ENCODE results near the gene GRM7. TPM values are rescaled to one million over a fixed set of nuclear protein-coding genes. Genes with fewer than 3 reads are reported as not detected.

GRM7 gene
- total RNA-seq, 1 experiment from 2014 or later = 0.28 TPM

GRCh38 chr3:7207928-7208327, 347.0 kb downstream of the GRM7 start:
- H3K56ac ChIP-seq (ENCODE audit: insufficient read length, low read depth, low read length) = no peak overlapping the region
- no peaks in the 10 kb centered on the region for H3K27me3 Mint-ChIP-seq (ENCODE audit: low read depth)
- no CpG with 5 or more reads among the region's 2 CpGs for WGBS (ENCODE audit: extremely low coverage, insufficient read length, low lambda C conversion rate)

More at GRCh38 chr3:7207928-7208327, 347.0 kb downstream of the GRM7 start:
- Histone ChIP-seq H2BK15ac (ENCODE audit: low read depth, low read length) (no peak overlapping the region), H3K27ac (ENCODE audit: insufficient read length, low read depth, low read length) (no peak overlapping the region), H2BK12ac (ENCODE audit: insufficient read length, low read depth, low read length) (no peak overlapping the region), H4K20me1 (ENCODE audit: control insufficient read depth, insufficient read depth, insufficient read length) (no peaks in the 10 kb centered on the region), H3K79me2 (ENCODE audit: insufficient read depth, low read length) (no peaks in the 10 kb centered on the region), H3K9ac (ENCODE audit: extremely low read depth, insufficient read length, low read length) (no peak overlapping the region), H3K4ac (ENCODE audit: low read depth, low read length) (no peak overlapping the region), H2BK20ac (ENCODE audit: low read depth, low read length, poor library complexity, severe bottlenecking) (no peak overlapping the region), H4K91ac (ENCODE audit: insufficient read length, low read depth, low read length) (no peak overlapping the region), H3K4me2 (ENCODE audit: insufficient read depth, insufficient read length, low read length) (no peak overlapping the region), H4K8ac (replicated peaks; ENCODE audit: insufficient read length, low read depth, low read length) (no peak overlapping the region), H3K4me1 (ENCODE audit: insufficient read depth, low read length) (no peaks in the 10 kb centered on the region; the same call in 1 of the 2 replicates), H4K5ac (ENCODE audit: insufficient read length, low read depth, low read length) (no peak overlapping the region), H3K79me1 (ENCODE audit: insufficient read depth, low read depth, low read length, poor library complexity, severe bottlenecking) (no peaks in the 10 kb centered on the region), H3K23me2 (ENCODE audit: insufficient read length, low read depth, low read length, poor library complexity, severe bottlenecking) (no peaks in the 10 kb centered on the region), H2AK5ac (ENCODE audit: insufficient read length, low read length) (no peak overlapping the region), H3K23ac (ENCODE audit: insufficient read length, low read depth, low read length) (no peak overlapping the region), H3T11ph (ENCODE audit: low read length) (no peak overlapping the region), H3K18ac (ENCODE audit: insufficient read length, low read depth, low read length) (no peak overlapping the region), H3K9me3 (ENCODE audit: control insufficient read depth, low read depth, low read length) (no peaks in the 10 kb centered on the region), H2AFZ (ENCODE audit: low read length) (no peak overlapping the region), H2BK120ac (ENCODE audit: low read depth, low read length, poor library complexity, severe bottlenecking) (no peak overlapping the region), H2BK5ac (ENCODE audit: insufficient read length, low read length) (no peak overlapping the region), H3K14ac (ENCODE audit: insufficient read depth, low read length) (no peak overlapping the region), H3K27me3 (ENCODE audit: insufficient read depth, low read length) (no peaks in the 10 kb centered on the region)
- peaks cover 13 to 15% of the 10 kb centered on the region in 2 experiments for H3K4me1 Mint-ChIP-seq
- no peak overlapping the region for H3K4me3 Mint-ChIP-seq
- no peak overlapping the region for H3K27ac Mint-ChIP-seq
- no peak for TF ChIP-seq CTCF (conservative IDR thresholded peaks at IDR 0.05)
- H3K9me3 Mint-ChIP-seq = no peaks in the 10 kb centered on the region
- no peak for DNase-seq
- H3K36me3 Mint-ChIP-seq (ENCODE audit: insufficient read depth in 1 of 3, low read depth in 3 of 3) = no peaks in the 10 kb centered on the region
